SK-N-SH treated with all-trans-retinoic acid at 6 μM for 48 hours (cell line): ENCODE results near the gene DOCK9.

Experiments
- ARNTL ChIP-seq: fragments of 450-650 bp; formaldehyde crosslinking; IDR thresholded peaks from 2 replicates; pipeline ENCODE4 v1.5.0; 2020; ENCODE audit warnings: low read depth, mild to moderate bottlenecking, moderate library complexity, borderline replicate concordance
- CREB5 ChIP-seq: fragments of 250-450 bp; sonication (Bioruptor Pico); IDR thresholded peaks from 2 replicates; pipeline ENCODE4 v1.5.1; 2020; ENCODE audit warnings: low read depth, mild to moderate bottlenecking, moderate library complexity
- ESRRG ChIP-seq: fragments of 250-450 bp; sonication (Bioruptor Pico); IDR thresholded peaks from 2 replicates; pipeline ENCODE4 v1.6.1; 2021; ENCODE audit warnings: mild to moderate bottlenecking
- SNAI2 ChIP-seq: fragments of 250-450 bp; sonication (Bioruptor Pico); IDR thresholded peaks from 2 replicates; pipeline ENCODE4 v1.5.0; 2020; ENCODE audit warnings: mild to moderate bottlenecking, moderate library complexity
- TOX ChIP-seq: fragments of 250-450 bp; sonication (Bioruptor Pico); IDR thresholded peaks from 2 replicates; pipeline ENCODE4 v1.8.0; 2021; ENCODE audit warnings: mild to moderate bottlenecking, moderate library complexity, borderline replicate concordance
- ZFP3 ChIP-seq: fragments of 250-450 bp; sonication (Bioruptor Pico); IDR thresholded peaks from 2 replicates; pipeline ENCODE4 v1.5.0; 2020; ENCODE audit warnings: mild to moderate bottlenecking, moderate library complexity

DNA sequence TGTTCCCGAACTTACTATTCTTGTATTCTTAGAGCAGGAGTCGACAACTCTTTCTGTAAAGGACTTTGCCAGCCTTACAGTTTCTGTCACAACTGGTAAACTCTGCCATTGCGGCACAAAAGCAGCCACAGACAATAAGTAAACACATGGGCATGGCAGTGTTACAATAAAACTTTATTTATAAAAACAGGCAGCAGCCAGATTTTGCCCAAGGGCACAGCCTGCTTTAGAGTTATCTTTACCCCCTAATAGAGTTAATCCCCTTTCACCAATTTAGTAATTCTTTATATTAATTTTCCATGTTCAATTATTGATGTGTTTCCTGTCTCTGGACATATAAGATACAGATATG, 19.4 kb downstream of the DOCK9 start:
- TF ChIP-seq CREB5 (no peak), ESRRG (no peak), ZFP3 (CRISPR knock-in tag) (no peak), TOX (CRISPR knock-in tag) (no peak), SNAI2 (CRISPR knock-in tag) (no peak), ARNTL (CRISPR knock-in tag) (no peak)
